RWPE1 (cell line): ENCODE results near the gene NAPA.

Experiments
- CTCF ChIA-PET: fragments of 350-600 bp; sonication (Branson Sonifier 250); formaldehyde crosslinking; extraction: SDS; loops from one replicate; lab custom pipeline; 2021; lab: Yijun Ruan, JAX
- POLR2A ChIA-PET: fragments of 400-600 bp; formaldehyde crosslinking; extraction: SDS; loops from one replicate; lab custom pipeline; 2020; ENCODE audit warnings: antibody characterized with exemption; ENCODE audit not compliant: low non-redundant PET; lab: Yijun Ruan, JAX
- DNase-seq: peaks from one replicate; pipeline ENCODE4 v3.0.0; 2012; ENCODE audit warnings: low spot score
- H3K27ac ChIP-seq: fragments of 450-650 bp; 2 replicates; pipeline ENCODE4 v1.5.1; 2017
- TF ChIP-seq, protein P1 (sequence below): fragments of 450-650 bp; conservative IDR thresholded peaks from 2 replicates; pipeline ENCODE4 v1.5.1; 2017; ENCODE audit warnings: low read depth, mild to moderate bottlenecking

The NAPA gene

DNA sequence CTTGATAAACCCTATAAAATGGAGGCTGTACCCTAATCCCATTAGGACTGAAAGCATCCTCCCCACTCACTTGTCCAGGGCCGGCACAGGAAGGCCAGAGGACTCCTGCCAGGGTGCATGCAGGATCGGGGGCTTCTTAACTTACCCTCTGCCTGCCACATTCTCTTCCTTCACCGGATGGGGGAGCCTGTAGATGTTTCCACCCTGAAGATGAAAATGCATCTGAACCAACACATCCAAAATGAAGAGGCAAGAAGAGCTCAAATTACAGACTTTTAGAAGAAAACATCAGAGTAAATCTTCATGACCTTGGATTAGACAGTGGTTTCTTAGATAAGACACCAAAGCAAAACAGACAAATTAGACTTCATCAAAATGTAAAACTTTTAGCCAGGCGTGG lies 25.9 kb upstream of the NAPA start:
- CTCF ChIA-PET = no interaction called here
- no peak overlapping the region for H3K27ac ChIP-seq
- DNase-seq = no peak
- POLR2A ChIA-PET = no interaction called here
- TF ChIP-seq, protein P1, sequence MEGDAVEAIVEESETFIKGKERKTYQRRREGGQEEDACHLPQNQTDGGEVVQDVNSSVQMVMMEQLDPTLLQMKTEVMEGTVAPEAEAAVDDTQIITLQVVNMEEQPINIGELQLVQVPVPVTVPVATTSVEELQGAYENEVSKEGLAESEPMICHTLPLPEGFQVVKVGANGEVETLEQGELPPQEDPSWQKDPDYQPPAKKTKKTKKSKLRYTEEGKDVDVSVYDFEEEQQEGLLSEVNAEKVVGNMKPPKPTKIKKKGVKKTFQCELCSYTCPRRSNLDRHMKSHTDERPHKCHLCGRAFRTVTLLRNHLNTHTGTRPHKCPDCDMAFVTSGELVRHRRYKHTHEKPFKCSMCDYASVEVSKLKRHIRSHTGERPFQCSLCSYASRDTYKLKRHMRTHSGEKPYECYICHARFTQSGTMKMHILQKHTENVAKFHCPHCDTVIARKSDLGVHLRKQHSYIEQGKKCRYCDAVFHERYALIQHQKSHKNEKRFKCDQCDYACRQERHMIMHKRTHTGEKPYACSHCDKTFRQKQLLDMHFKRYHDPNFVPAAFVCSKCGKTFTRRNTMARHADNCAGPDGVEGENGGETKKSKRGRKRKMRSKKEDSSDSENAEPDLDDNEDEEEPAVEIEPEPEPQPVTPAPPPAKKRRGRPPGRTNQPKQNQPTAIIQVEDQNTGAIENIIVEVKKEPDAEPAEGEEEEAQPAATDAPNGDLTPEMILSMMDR = 0 out of 2 replicates have a peak, but pooled peaks have one; percentile 9

DNA sequence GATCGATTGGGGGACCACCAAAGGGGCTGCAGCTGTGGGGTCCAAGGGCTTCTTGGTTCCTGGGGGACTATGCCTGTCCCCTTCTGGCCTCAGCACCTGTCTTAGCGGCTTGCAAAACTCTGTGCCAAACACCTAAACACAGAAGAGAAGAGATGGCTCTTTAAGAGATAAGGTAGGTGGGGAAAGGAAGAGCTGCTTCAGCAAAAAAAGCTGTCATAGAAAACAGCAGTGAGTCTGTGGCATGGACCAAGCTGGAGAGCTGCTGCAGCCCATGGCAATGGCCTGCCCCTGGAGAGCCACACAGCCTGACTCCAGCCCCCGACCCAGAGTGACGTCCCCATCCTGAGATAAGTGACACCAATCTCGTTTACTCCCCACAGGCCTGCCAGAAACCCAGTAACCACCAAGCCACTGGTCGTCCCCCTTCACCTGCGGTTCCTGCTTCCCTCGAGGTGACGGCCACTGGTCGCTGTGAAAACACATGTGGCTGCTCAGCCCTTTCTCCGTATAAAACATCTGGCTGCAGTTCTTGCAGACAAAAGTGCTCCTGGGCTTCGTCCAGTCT lies 25.0 kb upstream of the NAPA start:
- no peak for DNase-seq
- ChIA-PET CTCF (no interaction called here), POLR2A (no interaction called here)
- no peak overlapping the region for H3K27ac ChIP-seq
- TF ChIP-seq, protein P1 = no peak

DNA sequence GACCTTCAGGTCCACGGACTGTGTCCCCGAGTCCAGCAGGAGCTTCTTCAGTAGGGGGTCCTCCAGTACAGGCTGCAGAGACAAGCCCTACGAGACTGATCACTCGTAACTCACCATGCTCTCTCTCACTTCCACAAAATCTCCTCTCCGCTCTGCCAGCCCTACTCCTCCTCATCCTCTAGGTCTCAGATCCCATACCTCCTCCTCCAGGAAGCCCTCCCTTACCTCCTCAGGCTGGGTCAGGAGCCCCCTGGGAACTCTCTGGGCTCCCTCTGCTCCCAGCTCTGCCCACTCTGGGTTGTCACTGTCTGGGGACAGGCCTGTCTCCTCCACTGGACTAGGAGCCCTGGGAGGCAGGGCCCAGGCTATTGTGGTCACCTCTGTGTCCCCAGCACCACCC lies 23.9 kb upstream of the NAPA start:
- no peak for DNase-seq
- H3K27ac ChIP-seq = no peak overlapping the region
- TF ChIP-seq, protein P1 = no peak
- ChIA-PET CTCF (interaction anchor here (0.7 kb wide), 1 partner anchor 23 kb away, joined by 3 read pairs; no protein-coding TSS in a partner anchor), POLR2A (no interaction called here)

DNA sequence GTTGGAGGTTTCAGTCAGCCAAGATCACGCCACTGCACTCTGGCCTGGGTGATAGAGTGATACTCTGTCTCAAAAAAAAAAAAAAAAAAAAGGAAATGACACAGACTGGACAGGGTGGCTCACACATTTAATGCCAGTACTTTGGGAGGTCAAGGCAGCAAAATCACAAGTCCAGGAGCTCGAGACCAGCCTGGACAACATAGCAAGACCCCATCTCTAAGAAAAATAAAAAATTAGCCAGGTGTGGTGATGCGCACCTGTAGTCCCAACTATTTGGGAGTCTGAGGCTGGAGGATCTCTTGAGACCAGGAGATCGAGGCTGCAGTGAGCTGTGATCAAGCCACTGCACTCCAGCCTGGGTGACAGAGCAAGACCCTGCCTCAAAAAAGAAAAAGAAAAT lies 22.6 kb upstream of the NAPA start:
- TF ChIP-seq, protein P1 = no peak
- CTCF ChIA-PET = no interaction called here
- DNase-seq = no peak
- POLR2A ChIA-PET = no interaction called here
- H3K27ac ChIP-seq = no peak overlapping the region

DNA sequence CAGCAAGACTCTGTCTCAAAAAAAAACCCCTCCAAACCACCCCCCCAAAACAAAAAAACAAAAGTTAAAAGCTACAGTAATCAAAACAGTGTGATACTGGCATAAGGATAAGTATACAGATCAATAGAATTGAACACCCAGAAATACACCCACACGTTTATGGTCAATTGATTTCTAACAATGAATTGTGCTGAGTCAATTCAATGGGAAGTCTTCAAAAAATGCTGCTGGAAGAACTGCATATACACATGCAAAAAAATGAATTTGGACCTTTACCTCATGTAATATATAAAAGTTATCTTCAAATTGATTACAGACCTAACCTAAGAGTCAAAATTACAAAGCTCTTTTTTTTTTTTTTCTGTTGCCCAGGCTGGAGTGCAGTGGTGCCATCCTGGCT lies 19.8 kb upstream of the NAPA start:
- POLR2A ChIA-PET = no interaction called here
- TF ChIP-seq, protein P1 = no peak
- no peak for DNase-seq
- CTCF ChIA-PET = interaction anchor here (0.6 to 0.8 kb wide), 2 partner anchors 67 to 86 kb away, joined by 3 read pairs; no protein-coding TSS in a partner anchor
- no peak overlapping the region for H3K27ac ChIP-seq

DNA sequence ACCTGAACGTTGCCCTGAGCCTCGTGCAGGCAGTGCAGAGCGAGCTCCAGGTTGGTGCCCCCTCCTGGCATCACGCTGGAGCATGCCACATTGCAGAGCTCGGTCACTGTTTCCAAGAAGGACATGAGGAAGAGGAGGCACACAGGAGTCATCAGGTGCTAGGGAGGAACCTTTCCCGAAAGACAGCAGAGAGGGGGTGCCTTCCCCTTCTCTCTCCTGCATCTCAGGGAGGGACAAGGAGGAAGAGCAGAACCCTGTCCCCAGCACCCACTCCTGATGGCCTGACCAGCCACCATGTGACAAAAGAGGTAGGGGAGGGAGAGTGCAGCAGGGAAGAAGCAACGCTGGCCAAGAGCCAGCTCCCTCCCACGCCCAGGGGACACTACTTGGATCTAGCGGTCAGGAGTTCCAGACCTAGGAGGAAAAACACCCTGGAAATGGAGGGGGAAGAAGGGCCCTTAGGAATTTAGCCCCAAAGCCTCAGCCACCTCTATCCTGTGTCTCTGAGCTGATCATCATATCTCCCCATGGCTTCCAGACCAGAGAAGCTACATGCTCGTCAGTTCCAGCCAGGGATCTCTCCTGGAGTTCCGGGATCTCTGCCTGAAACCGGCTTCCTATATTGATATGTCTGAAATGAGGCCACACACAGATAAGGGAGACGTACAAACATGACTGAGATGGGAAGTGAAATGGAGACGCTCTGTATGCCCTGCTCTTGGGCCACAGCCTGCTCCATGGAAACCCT lies 17.0 kb upstream of the NAPA start:
- no peak for DNase-seq
- TF ChIP-seq, protein P1 = no peak
- POLR2A ChIA-PET = interaction anchor here (0.5 kb wide), 1 partner anchor 169 kb away, joined by 3 read pairs; no protein-coding TSS in a partner anchor
- no peak overlapping the region for H3K27ac ChIP-seq
- CTCF ChIA-PET = interaction anchor here (0.9 kb wide), 1 partner anchor 16 kb away, joined by 6 read pairs; no protein-coding TSS in a partner anchor
